Testis (tissue), 3 donors: ENCODE measurements around the gene PTPRU. TPM values are rescaled to one million over a fixed set of nuclear protein-coding genes. Genes with fewer than 3 reads are reported as not detected.

ENCODE experiments used
- DNase-seq: peaks from one replicate; pipeline ENCODE4 v3.0.0-alpha.2; 2019
- H3K27ac ChIP-seq, 2 donors: fragments of 200-600 bp; sonication (generic); one replicate each; pipeline ENCODE4 v1.5.1; 2019
- H3K27me3 ChIP-seq: fragments of 200-600 bp; sonication (generic); one replicate; pipeline ENCODE4 v1.5.1; 2019
- H3K36me3 ChIP-seq: fragments of 200-600 bp; sonication (generic); one replicate; pipeline ENCODE4 v1.5.1; 2017; ENCODE audit warnings: low read depth; ENCODE audit errors: missing control alignments
- H3K4me1 ChIP-seq: fragments of 200-600 bp; sonication (generic); one replicate; pipeline ENCODE4 v1.5.1; 2019
- H3K4me3 ChIP-seq, 2 donors: fragments of 200-600 bp; sonication (generic); one replicate each; pipeline ENCODE4 v1.5.1; 2017 to 2019
- H3K9me3 ChIP-seq: fragments of 200-600 bp; sonication (generic); one replicate; pipeline ENCODE4 v1.5.1; 2017
- CTCF ChIP-seq, 3 experiments: fragments of 450-650 bp in 2 of 3; fragments of 200-600 bp in 1 of 3; sonication (generic) in 1 of 3; IDR thresholded peaks; one replicate each; pipeline ENCODE4 v1.5.1; 2016 to 2019; ENCODE audit warnings: antibody characterized with exemption in 3 of 3, mild to moderate bottlenecking in 2 of 3, moderate library complexity in 1 of 3
- POLR2A ChIP-seq: fragments of 450-650 bp; IDR thresholded peaks from one replicate; pipeline ENCODE4 v1.6.1; 2017; ENCODE audit warnings: antibody characterized with exemption, mild to moderate bottlenecking, moderate library complexity
- WGBS, 2 donors: methylation state at CpG; one replicate each; pipeline ENCODE4 v1.1.5; 2018; 5-methylcytosine and 5-hydroxymethylcytosine counted together
- intact Hi-C: fragments of 100-400 bp; cut with DNase I; formaldehyde crosslinking; loops from one replicate; pipeline ENCODE4 v1.15.1; 2023; ENCODE audit warnings: low total_unique reads
- polyA plus RNA-seq: library from polyadenylated mRNA; stranded (reverse); fragments of 350-450 nt; fragmentation: Illumina TruSeq; extraction: RNeasy Lipid Tissue Mini Kit (QIAGEN cat#74804); gene quantifications from one replicate; pipeline ENCODE4 v1.2.3, GENCODE V29; 2014; ENCODE audit warnings: low read depth, low replicate concordance; ENCODE audit not compliant: insufficient read depth
- total RNA-seq, 2 donors: library from RNA; depleted of rRNA; stranded (reverse); fragments of >200 nt; gene quantifications; one replicate each; pipeline ENCODE4 v1.2.3, GENCODE V29; 2016

The PTPRU gene
- total and polyA plus RNA-seq, 3 donors from 2014 or later: 13.3 to 39.1 (median 21.7) TPM

DNA sequence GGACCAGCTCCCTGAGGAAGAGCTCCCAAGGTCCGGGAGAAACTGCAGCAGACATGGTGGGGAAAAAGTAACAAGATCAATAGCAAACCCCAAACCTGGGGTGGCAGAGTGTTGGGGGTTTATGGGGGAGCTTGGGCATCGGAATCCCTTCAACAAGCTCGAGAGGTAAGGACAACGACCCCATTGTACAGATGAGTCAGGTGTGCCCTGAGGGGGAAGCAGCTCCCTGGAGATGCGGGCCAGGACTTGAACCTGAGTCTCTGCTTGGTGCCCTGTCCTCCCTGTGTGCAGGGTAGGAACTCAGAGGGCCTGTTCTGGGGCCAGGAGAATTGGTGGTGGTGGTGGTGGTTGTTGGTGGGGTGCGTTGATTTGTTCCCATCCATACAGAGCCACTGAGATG is 125.4 kb downstream of the PTPRU start:
- Histone ChIP-seq H3K27ac (no peak overlapping the region), H3K4me3 (no peak overlapping the region), H3K9me3 (no peaks in the 10 kb centered on the region), H3K36me3 (no peaks in the 10 kb centered on the region), H3K27me3 (no peaks in the 10 kb centered on the region), H3K4me1 (no peaks in the 10 kb centered on the region)
- WGBS, 2 donors: 84 to 91% methylated on average over 6 of the region's 6 CpGs
- intact Hi-C loops: no loop called here
- TF ChIP-seq CTCF (IDR thresholded peaks at IDR 0.05) (no peak), POLR2A (no peak)
- no peak for DNase-seq

- Histone ChIP-seq H3K4me1 (no peaks in the 10 kb centered on the region), H3K27me3 (no peaks in the 10 kb centered on the region), H3K27ac (no peak overlapping the region), H3K4me3 (no peak overlapping the region), H3K9me3 (no peaks in the 10 kb centered on the region), H3K36me3 (no peaks in the 10 kb centered on the region)
- TF ChIP-seq CTCF (IDR thresholded peaks at IDR 0.05) (no peak), POLR2A (no peak)
- WGBS, 2 donors: 82 to 85% methylated on average over 6 to 10 of the region's 10 CpGs
- DNase-seq: no peak
- intact Hi-C loops: no loop called here
Measured at GRCh38 chr1:29362116-29362515, 125.8 kb downstream of the PTPRU start.

DNA sequence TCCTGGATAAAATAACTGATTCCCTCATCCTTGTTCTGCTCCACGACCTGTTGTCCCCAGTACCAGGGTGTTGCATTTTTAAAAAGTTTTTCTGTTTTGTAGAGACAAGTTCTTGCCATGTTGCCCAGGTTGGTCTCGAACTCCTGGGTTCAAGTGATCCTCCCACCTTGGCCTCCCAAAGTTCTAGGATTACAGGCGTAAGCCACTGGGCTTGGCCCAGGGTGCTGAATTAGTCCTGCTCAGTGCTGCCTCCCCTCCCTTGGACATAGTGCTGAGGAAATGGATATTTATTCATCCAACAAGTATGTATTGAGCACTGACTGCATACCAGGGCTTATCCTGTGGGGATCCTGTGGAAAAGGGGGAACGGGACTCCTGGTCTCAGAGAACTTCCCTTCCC is 126.4 kb downstream of the PTPRU start:
- Histone ChIP-seq H3K4me3 (no peak overlapping the region), H3K27me3 (no peaks in the 10 kb centered on the region), H3K36me3 (no peaks in the 10 kb centered on the region), H3K9me3 (no peaks in the 10 kb centered on the region), H3K4me1 (no peaks in the 10 kb centered on the region), H3K27ac (no peak overlapping the region)
- TF ChIP-seq POLR2A (no peak), CTCF (IDR thresholded peaks at IDR 0.05) (no peak)
- intact Hi-C loops: no loop called here
- DNase-seq: no peak
- WGBS, 2 donors: 85 to 91% methylated on average over 4 of the region's 4 CpGs

GRCh38 chr1:29363536-29363935 is 127.2 kb downstream of the PTPRU start:
- H3K9me3 ChIP-seq: no peaks in the 10 kb centered on the region
- H3K36me3 ChIP-seq: no peaks in the 10 kb centered on the region
- intact Hi-C loops: no loop called here
- no peak overlapping the region for H3K4me3 ChIP-seq
- no peaks in the 10 kb centered on the region for H3K4me1 ChIP-seq
- H3K27me3 ChIP-seq: no peaks in the 10 kb centered on the region
- TF ChIP-seq CTCF (IDR thresholded peaks at IDR 0.05): no peak
- TF ChIP-seq POLR2A: no peak
- DNase-seq: no peak
- WGBS, 2 donors: 93 to 95% methylated on average over 5 to 6 of the region's 6 CpGs
- H3K27ac ChIP-seq: no peak overlapping the region

DNA sequence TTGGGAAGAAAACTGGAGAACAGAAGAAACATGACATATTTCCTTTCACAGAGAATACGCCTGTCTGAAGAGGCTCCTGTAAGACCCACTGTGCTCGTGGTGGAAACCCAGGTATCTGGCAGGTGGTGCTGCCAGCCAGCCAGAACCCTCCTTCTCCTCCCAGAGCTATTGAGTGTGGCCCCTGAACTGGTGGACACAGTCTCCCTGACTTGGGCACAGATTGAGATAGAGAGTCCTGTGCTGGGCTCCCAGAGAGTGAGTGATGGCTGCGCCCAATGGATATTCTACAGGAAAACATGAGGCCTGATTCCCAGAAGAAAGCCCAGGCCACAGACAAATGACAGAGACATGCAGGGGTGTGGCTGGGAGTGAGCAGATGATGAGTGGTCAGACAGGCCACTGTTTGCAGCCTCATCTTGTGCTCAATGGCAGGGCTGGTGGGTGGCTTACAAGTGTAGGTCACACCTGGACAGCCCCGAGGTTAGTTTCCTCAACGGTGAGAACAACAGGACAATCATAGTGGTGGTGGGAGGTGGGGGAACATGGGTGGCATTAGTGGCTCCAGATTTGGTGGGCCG is 127.9 kb downstream of the PTPRU start:
- H3K9me3 ChIP-seq: no peaks in the 10 kb centered on the region
- H3K27ac ChIP-seq: no peak overlapping the region
- intact Hi-C loops: no loop called here
- H3K4me1 ChIP-seq: no peaks in the 10 kb centered on the region
- 90 to 92% methylated on average over 6 of the region's 6 CpGs for WGBS, 2 donors
- TF ChIP-seq CTCF (IDR thresholded peaks at IDR 0.05): no peak
- no peak for TF ChIP-seq POLR2A
- no peak for DNase-seq
- no peaks in the 10 kb centered on the region for H3K36me3 ChIP-seq
- H3K4me3 ChIP-seq: no peak overlapping the region
- no peaks in the 10 kb centered on the region for H3K27me3 ChIP-seq
